ENCODE data around the gene SUPT3H.

SUPT3H gene

GRCh38 chr6:44833248-44833647, 544.5 kb downstream of the SUPT3H start:
- H3K9me3 Mint-ChIP-seq: no peaks in the 10 kb centered on the region
- H3K4me3 Mint-ChIP-seq: no peak overlapping the region
- no peak overlapping the region for H3K27ac Mint-ChIP-seq
- H3K36me3 Mint-ChIP-seq: peaks cover 5% of the 10 kb centered on the region
- no peaks in the 10 kb centered on the region for H3K27me3 Mint-ChIP-seq
- peaks cover 34% of the 10 kb centered on the region for H3K4me1 Mint-ChIP-seq

DNA sequence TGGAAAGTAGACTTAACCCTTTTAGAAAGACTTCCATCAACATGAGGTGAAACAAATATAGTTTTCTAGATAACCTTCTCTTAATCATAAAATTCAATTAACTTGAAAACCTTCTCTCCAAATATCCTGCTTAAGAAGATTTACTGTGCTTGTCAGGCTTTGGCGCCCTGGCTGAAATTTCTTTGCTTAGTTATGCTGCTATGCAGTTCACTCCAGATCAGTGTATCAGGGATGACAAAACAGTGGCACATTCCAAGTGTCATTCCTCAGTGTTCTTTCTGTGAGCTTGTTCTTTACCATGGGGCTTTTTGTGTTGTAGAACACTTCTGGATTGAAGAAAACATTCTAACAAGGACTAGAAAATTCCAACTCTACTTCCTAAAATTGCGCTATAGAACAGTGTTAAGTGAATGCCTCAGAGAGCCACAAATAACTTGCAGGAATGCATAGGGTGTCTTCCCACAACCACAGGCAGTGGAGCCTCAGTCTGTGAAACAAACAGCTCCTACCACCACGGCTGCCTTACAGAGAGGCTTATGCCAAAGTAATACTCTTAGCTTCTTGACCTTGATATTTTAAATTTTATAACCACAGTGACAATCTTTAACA, 546.6 kb downstream of the SUPT3H start:
- Mint-ChIP-seq H3K9me3 (no peaks in the 10 kb centered on the region), H3K4me3 (no peak overlapping the region), H3K4me1 (peaks cover 35% of the 10 kb centered on the region), H3K27ac (no peak overlapping the region), H3K36me3 (peaks cover 7% of the 10 kb centered on the region), H3K27me3 (no peaks in the 10 kb centered on the region)

GRCh38 chr6:44829836-44830235, 547.9 kb downstream of the SUPT3H start:
- H3K4me3 Mint-ChIP-seq: no peak overlapping the region

DNA sequence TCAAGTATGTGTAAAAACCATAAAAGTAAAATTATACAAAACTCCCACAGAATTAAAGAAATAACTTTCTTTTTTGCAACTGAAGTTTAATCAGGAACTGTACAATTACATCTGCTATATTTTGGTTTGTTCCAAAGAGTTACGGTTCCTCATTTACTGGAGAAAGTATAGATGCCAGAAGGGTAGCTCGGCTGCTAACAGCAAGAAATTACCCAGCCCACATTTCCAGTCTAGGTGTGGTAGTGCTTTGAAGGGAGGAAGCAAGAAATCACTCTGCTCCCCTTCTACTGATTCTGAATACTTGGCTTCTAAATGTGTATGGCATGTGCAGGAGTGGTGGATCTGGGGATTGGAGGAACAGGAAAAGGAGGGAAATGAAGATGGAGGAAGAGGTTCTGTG, 549.0 kb downstream of the SUPT3H start:
- H3K4me3 Mint-ChIP-seq: no peak overlapping the region
- peaks cover 14% of the 10 kb centered on the region for H3K36me3 Mint-ChIP-seq
- H3K27ac Mint-ChIP-seq: peak overlapping the region; percentile 2
- H3K9me3 Mint-ChIP-seq: no peaks in the 10 kb centered on the region
- peaks cover 35% of the 10 kb centered on the region for H3K4me1 Mint-ChIP-seq
- H3K27me3 Mint-ChIP-seq: no peaks in the 10 kb centered on the region

More at GRCh38 chr6:44829836-44830235, 547.9 kb downstream of the SUPT3H start:
- H3K27ac Mint-ChIP-seq: no peak overlapping the region
- H3K9me3 Mint-ChIP-seq: no peaks in the 10 kb centered on the region
- peaks cover 10% of the 10 kb centered on the region for H3K36me3 Mint-ChIP-seq
- H3K27me3 Mint-ChIP-seq: no peaks in the 10 kb centered on the region
- peaks cover 35% of the 10 kb centered on the region for H3K4me1 Mint-ChIP-seq

DNA sequence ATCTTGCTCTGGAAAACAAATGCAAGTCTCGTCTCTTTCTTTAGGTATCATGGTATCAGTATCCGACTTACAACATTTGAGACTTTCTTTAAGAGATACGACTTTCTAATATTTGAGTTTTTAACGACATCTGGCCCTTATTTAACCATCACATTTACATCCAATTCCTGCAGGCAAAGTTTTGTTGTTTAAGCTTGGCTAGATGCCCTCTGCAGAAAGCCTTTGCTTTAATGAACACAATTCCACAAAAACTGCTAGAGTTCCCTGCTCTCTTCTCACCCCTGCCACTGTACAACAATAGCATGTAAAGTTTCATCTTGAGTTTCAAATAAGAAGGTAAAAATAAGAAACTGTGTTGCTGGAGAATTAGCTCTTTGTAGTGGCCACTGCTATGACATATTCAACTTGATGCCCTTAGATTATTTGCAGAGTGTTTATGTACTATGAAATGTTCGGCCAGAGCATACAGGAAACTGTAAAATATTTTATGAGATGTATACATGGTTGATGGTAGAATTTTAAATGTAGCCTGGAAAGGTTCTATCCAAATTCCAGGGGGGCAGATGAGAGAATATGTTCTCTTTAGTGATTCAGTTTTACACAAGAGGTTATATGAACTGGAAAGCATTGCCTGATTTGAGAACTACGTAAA, 551.6 kb downstream of the SUPT3H start:
- no peaks in the 10 kb centered on the region for H3K9me3 Mint-ChIP-seq
- H3K4me3 Mint-ChIP-seq: no peak overlapping the region
- H3K27ac Mint-ChIP-seq: no peak overlapping the region
- H3K36me3 Mint-ChIP-seq: peaks cover 14% of the 10 kb centered on the region
- H3K4me1 Mint-ChIP-seq: peaks cover 26% of the 10 kb centered on the region
- H3K27me3 Mint-ChIP-seq: no peaks in the 10 kb centered on the region

- Mint-ChIP-seq H3K27me3 (no peaks in the 10 kb centered on the region), H3K4me1 (peaks cover 21% of the 10 kb centered on the region), H3K9me3 (no peaks in the 10 kb centered on the region), H3K4me3 (no peak overlapping the region), H3K36me3 (peaks cover 16% of the 10 kb centered on the region), H3K27ac (no peak overlapping the region)
Observed at GRCh38 chr6:44825273-44825672, 552.5 kb downstream of the SUPT3H start.

DNA sequence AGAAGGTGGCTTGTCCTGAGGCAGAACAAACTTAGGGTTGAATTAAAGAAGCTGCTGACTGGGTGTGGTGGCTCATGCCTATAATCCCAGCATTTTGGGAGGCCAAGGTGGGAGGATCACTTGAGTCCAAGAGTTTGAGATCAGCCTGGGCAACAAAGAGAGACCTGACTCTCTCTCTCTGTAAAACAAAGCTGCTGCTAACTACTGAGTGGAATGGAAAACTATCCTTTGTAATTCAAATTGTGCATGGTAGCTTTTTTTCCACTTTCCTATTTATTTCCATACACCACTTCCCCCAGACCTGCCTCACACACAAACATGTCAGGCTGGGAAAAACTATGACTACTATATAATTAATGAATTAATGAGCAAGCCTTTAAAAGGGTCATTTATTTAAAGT, 553.2 kb downstream of the SUPT3H start:
- Mint-ChIP-seq H3K9me3 (no peaks in the 10 kb centered on the region), H3K36me3 (peaks cover 16% of the 10 kb centered on the region), H3K4me1 (peaks cover 14% of the 10 kb centered on the region), H3K27me3 (no peaks in the 10 kb centered on the region), H3K27ac (no peak overlapping the region), H3K4me3 (no peak overlapping the region)

DNA sequence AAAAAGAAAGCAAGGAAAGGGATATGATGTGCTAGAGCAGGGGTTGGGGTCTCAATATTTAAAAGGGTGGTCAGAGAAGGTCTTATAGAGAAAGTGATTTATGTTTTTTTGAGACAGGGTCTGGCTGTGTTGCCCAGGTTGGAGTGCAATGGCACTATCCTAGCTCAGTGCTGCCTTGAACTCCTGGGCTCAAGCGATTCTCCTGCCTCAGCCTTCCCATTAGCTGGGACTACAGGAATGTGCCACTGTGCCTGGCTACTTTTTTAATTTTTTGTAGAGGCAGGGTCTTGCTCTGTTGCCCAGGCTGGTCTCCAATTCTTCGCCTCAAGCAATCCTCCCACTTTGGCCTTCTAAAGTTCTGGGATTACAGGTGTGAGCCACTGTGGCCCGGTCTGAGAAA, 557.0 kb downstream of the SUPT3H start:
- Mint-ChIP-seq H3K27me3 (no peaks in the 10 kb centered on the region), H3K9me3 (no peaks in the 10 kb centered on the region), H3K27ac (no peak overlapping the region), H3K36me3 (peaks cover 16% of the 10 kb centered on the region), H3K4me3 (no peak overlapping the region), H3K4me1 (no peaks in the 10 kb centered on the region)

DNA sequence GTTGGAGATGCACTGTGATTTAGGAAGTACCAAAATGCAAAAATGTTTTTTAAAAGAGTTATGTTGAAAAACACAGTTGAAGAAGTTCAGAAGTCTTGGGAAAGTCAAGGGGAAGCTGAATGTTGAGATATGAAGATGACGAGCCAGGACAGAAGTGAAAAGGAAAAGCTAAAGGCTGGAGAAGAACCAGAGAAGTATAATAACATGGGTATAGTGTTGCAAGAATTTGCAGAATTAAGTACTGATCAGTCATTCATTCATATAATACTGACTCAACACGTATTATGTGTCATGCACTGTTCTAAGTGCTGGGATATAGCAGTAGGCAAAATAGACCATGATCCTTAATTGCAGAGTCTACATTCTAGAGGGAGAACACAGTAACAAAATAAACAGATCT, 557.4 kb downstream of the SUPT3H start:
- H3K9me3 Mint-ChIP-seq: no peaks in the 10 kb centered on the region
- H3K4me1 Mint-ChIP-seq: no peaks in the 10 kb centered on the region
- H3K27ac Mint-ChIP-seq: no peak overlapping the region

DNA sequence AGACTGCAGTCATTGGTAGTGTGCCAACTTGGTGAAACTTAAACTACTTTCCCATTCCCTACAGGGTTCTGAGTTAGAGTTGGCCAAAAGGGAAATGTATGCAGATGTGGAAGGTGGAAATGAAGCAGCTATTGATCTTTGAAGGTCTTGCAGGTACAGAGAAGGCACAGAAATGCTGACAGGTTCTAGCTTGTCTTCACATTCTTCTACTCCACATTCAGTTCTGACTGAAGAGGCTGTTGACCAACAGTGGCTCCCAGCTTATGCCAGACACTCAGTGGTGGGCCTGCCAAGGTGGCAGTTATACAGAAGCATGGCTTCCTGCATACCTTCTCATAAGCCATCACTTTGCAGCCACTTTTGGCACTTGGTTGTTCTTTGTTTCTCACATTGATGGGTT, 566.3 kb downstream of the SUPT3H start:
- H3K27me3 Mint-ChIP-seq: no peaks in the 10 kb centered on the region
- no peak overlapping the region for H3K4me3 Mint-ChIP-seq
- H3K4me1 Mint-ChIP-seq: peaks cover 16% of the 10 kb centered on the region
- H3K36me3 Mint-ChIP-seq: peaks cover 3% of the 10 kb centered on the region
- no peak overlapping the region for H3K27ac Mint-ChIP-seq
- H3K9me3 Mint-ChIP-seq: no peaks in the 10 kb centered on the region

More for the DNA sequence above, 557.4 kb downstream of the SUPT3H start:
- Mint-ChIP-seq H3K36me3 (peaks cover 16% of the 10 kb centered on the region), H3K27me3 (no peaks in the 10 kb centered on the region), H3K4me3 (no peak overlapping the region)

- peaks cover 16% of the 10 kb centered on the region for H3K4me1 Mint-ChIP-seq
- no peaks in the 10 kb centered on the region for H3K27me3 Mint-ChIP-seq
- H3K36me3 Mint-ChIP-seq: peaks cover 2% of the 10 kb centered on the region
- no peaks in the 10 kb centered on the region for H3K9me3 Mint-ChIP-seq
- H3K27ac Mint-ChIP-seq: no peak overlapping the region
- no peak overlapping the region for H3K4me3 Mint-ChIP-seq
Observed at GRCh38 chr6:44809258-44809657, 568.5 kb downstream of the SUPT3H start.

DNA sequence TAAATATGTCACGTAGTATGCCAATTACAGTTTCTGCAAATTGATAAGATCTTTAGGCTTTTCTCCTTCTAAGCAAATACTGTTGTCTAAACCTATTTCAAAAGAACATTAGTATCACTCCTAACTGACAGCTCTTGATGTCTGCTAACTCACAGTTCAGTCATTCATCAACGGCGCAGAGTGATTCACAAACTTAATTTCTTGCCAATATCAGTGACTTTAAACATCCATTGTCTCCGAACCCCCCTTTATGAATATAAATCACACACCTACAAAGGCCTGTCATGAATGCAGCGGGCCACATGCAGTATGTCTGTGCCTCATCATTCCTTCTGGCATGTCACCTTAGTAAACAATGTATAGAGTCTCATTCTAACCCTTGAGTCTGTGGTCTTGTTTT, 569.6 kb downstream of the SUPT3H start:
- peaks cover 16% of the 10 kb centered on the region for H3K4me1 Mint-ChIP-seq
- H3K27ac Mint-ChIP-seq: no peak overlapping the region
- no peaks in the 10 kb centered on the region for H3K27me3 Mint-ChIP-seq
- peaks cover 2% of the 10 kb centered on the region for H3K36me3 Mint-ChIP-seq
- H3K4me3 Mint-ChIP-seq: no peak overlapping the region
- no peaks in the 10 kb centered on the region for H3K9me3 Mint-ChIP-seq

GRCh38 chr6:44806656-44807055, 571.1 kb downstream of the SUPT3H start:
- Mint-ChIP-seq H3K4me1 (peaks cover 12% of the 10 kb centered on the region), H3K36me3 (no peaks in the 10 kb centered on the region), H3K27me3 (no peaks in the 10 kb centered on the region), H3K4me3 (no peak overlapping the region), H3K27ac (no peak overlapping the region), H3K9me3 (no peaks in the 10 kb centered on the region)

DNA sequence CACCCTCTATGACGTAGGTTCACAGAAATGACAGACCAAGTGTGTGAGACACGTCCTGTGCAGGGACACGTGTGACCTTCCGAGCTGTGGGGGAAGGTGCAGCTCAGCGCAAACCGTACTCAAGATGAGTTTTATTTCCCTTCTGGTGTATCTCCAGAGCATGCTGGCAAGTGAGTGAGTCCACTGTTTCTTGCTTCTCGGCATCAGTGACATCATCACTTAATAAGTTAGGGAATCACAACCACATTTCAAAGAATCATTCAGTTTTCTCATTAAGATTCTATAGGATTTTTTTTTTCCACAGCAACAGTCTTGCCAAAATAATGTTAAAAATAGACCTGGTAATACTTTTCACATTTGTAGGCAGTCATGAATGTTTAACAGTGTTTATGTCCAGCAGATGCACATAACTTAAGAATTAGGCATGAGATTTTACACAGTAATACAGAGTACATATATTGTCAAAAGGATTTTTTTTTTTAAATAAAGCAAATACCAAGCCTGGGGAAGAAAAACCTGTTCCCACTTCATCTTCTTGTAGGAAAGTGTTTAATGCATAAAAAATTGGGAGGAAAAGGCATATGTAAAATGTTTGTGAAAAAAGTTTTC, 572.4 kb downstream of the SUPT3H start:
- Mint-ChIP-seq H3K4me3 (no peak overlapping the region), H3K4me1 (peaks cover 5% of the 10 kb centered on the region), H3K27me3 (no peaks in the 10 kb centered on the region), H3K36me3 (no peaks in the 10 kb centered on the region), H3K27ac (no peak overlapping the region), H3K9me3 (no peaks in the 10 kb centered on the region)

GRCh38 chr6:44804546-44805159, 573.1 kb downstream of the SUPT3H start:
- no peak overlapping the region for H3K27ac Mint-ChIP-seq
- no peaks in the 10 kb centered on the region for H3K9me3 Mint-ChIP-seq

DNA sequence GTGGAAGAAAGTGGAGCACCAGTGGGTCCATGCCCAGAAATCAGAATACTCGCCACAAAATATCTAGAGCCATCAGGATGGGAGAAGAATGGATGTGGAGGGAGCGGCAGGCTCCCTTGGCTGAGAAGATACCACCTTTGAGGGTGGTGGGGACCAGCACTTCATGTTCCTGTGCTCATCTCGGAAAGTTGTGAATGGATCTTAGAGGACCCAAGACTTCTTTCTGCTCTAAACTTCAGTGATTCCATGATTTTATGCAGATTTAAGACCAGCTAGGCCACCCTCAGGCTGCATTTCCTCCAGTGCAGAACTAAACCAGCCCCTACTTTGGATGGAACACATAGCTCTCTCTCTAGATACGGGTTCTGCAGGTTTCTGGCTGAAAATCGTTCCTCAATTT, 573.7 kb downstream of the SUPT3H start:
- Mint-ChIP-seq H3K9me3 (no peaks in the 10 kb centered on the region), H3K27me3 (no peaks in the 10 kb centered on the region), H3K27ac (no peak overlapping the region), H3K4me1 (peaks cover 1% of the 10 kb centered on the region), H3K4me3 (no peak overlapping the region), H3K36me3 (no peaks in the 10 kb centered on the region)

More at GRCh38 chr6:44804546-44805159, 573.1 kb downstream of the SUPT3H start:
- H3K4me1 Mint-ChIP-seq: peaks cover 5% of the 10 kb centered on the region
- no peaks in the 10 kb centered on the region for H3K36me3 Mint-ChIP-seq
- H3K4me3 Mint-ChIP-seq: no peak overlapping the region
- no peaks in the 10 kb centered on the region for H3K27me3 Mint-ChIP-seq

All from activated naive CD4-positive, alpha-beta T cell treated with anti-CD3 and anti-CD28 coated beads, Interleukin-2, amount 50 U/mL, for 24 hours (primary cell).